H1 (cell line): Measurements from ENCODE around the gene PAX3. TPM values are rescaled to one million over a fixed set of nuclear protein-coding genes. Genes with fewer than 3 reads are reported as not detected.

Experiments used
- CTCF ChIA-PET: fragments of 300-600 bp; sonication (Branson Sonifier 250); formaldehyde crosslinking; loops from one replicate; lab custom pipeline; 2021; ENCODE audit not compliant: partially characterized antibody; lab: Charles Lee
- POLR2A ChIA-PET: fragments of 300-600 bp; sonication (Branson Sonifier 250); formaldehyde crosslinking; loops from one replicate; lab custom pipeline; 2021; ENCODE audit warnings: inconsistent platforms; ENCODE audit not compliant: partially characterized antibody; lab: Charles Lee
- DNase-seq, 2 experiments: peaks; one replicate each; pipeline versions ENCODE4 v3.0.0 to v3.0.0-alpha.2; 2010 to 2022; ENCODE audit warnings: low spot score in 2 of 2, low read depth in 1 of 2, mixed read lengths in 1 of 2
- FAIRE-seq: peaks from 2 replicates; lab custom pipeline; 2011; peaks lifted over from hg19 to GRCh38; lab: Jason Lieb, UNC
- H2AFZ ChIP-seq: 2 replicates; pipeline ENCODE4 v1.8.1; 2012; ENCODE audit warnings: low read length, inconsistent platforms
- H2AK5ac ChIP-seq: 2 replicates; pipeline ENCODE4 v1.6.1; 2013; ENCODE audit warnings: low read depth, low read length
- H2BK120ac ChIP-seq: replicated peaks from 2 replicates; pipeline ENCODE3; 2013; ENCODE audit warnings: low read depth, low read length, inconsistent platforms
- H2BK12ac ChIP-seq: 2 replicates; pipeline ENCODE4 v1.6.1; 2013; ENCODE audit warnings: low read depth, low read length
- H2BK15ac ChIP-seq: 2 replicates; pipeline ENCODE4 v1.6.1; 2013; ENCODE audit warnings: low read length
- H2BK20ac ChIP-seq: 2 replicates; pipeline ENCODE4 v1.6.1; 2013; ENCODE audit warnings: low read length
- H2BK5ac ChIP-seq: 2 replicates; pipeline ENCODE4 v1.6.1; 2013; ENCODE audit warnings: low read depth, low read length
- H3K14ac ChIP-seq: 2 replicates; pipeline ENCODE4 v1.6.1; 2013; ENCODE audit warnings: inconsistent platforms; ENCODE audit not compliant: insufficient read length
- H3K18ac ChIP-seq: 2 replicates; pipeline ENCODE4 v1.6.1; 2013; ENCODE audit warnings: low read length; ENCODE audit errors: extremely low read depth
- H3K23ac ChIP-seq: 2 replicates; pipeline ENCODE4 v1.6.1; 2013; ENCODE audit warnings: inconsistent platforms; ENCODE audit not compliant: insufficient read length
- H3K23me2 ChIP-seq: 2 replicates; pipeline ENCODE4 v1.6.1; 2013; ENCODE audit warnings: low read depth, low read length
- H3K27ac ChIP-seq: 2 replicates; pipeline ENCODE4 v1.6.1; 2011; ENCODE audit warnings: low read depth, low read length, inconsistent platforms
- H3K27me3 ChIP-seq, 4 experiments: replicated peaks in 1 of 4; 1 replicate in 1 of 4; 2 replicates in 3 of 4; pipeline versions ENCODE4 v1.6.1 to v1.8.1; 2011 to 2013; ENCODE audit warnings: low read length in 3 of 4, mild to moderate bottlenecking in 3 of 4, inconsistent platforms in 2 of 4, mixed read lengths in 2 of 4, moderate library complexity in 1 of 4; ENCODE audit not compliant: control insufficient read depth in 3 of 4, insufficient read depth in 3 of 4; ENCODE audit errors: extremely low read depth in 1 of 4
- H3K36me3 ChIP-seq, 4 experiments: 2 replicates each; pipeline versions ENCODE4 v1.6.1 to v1.8.1; 2011 to 2013; ENCODE audit warnings: mild to moderate bottlenecking in 4 of 4, low read length in 3 of 4, moderate library complexity in 2 of 4, control low read depth in 1 of 4, inconsistent platforms in 1 of 4; ENCODE audit not compliant: insufficient read depth in 4 of 4, control insufficient read depth in 2 of 4
- H3K4ac ChIP-seq: replicated peaks from 2 replicates; pipeline ENCODE3; 2013; ENCODE audit warnings: low read length, low read depth, mixed read lengths, inconsistent platforms; ENCODE audit not compliant: insufficient read length
- H3K4me1 ChIP-seq, 4 experiments: replicated peaks in 1 of 4; 1 replicate in 1 of 4; 2 replicates in 3 of 4; pipeline versions ENCODE4 v1.6.1 to v1.8.1; 2011 to 2013; ENCODE audit warnings: low read length in 3 of 4, inconsistent platforms in 2 of 4, mixed read lengths in 1 of 4; ENCODE audit not compliant: insufficient read depth in 4 of 4, control insufficient read depth in 3 of 4
- H3K4me2 ChIP-seq, 2 experiments: 2 replicates each; pipeline versions ENCODE4 v1.6.1 to v1.8.1; 2011 to 2013; ENCODE audit warnings: low read depth in 2 of 2, low read length in 2 of 2, control low read depth in 1 of 2, inconsistent platforms in 1 of 2, mild to moderate bottlenecking in 1 of 2; ENCODE audit not compliant: insufficient read depth in 1 of 2
- H3K4me3 ChIP-seq, 4 experiments: fragments of 200-600, 300-600 bp in 1 of 4; sonication (generic), shearing (Covaris generic), sonication (Bioruptor Twin) in 1 of 4; 2 replicates each; pipeline versions ENCODE4 v1.5.1 to v1.8.1; 2011 to 2016; ENCODE audit warnings: low read length in 4 of 4, low read depth in 3 of 4, control low read depth in 2 of 4, inconsistent platforms in 2 of 4, mild to moderate bottlenecking in 2 of 4, mixed read lengths in 1 of 4, moderate library complexity in 1 of 4; ENCODE audit not compliant: insufficient read depth in 2 of 4; ENCODE audit errors: extremely low read depth in 1 of 4
- H3K56ac ChIP-seq: replicated peaks from 2 replicates; pipeline ENCODE3; 2013; ENCODE audit warnings: low read depth, mild to moderate bottlenecking, mixed read lengths, low read length, inconsistent platforms; ENCODE audit not compliant: insufficient read length
- H3K79me1 ChIP-seq: 2 replicates; pipeline ENCODE4 v1.6.1; 2013; ENCODE audit warnings: low read depth, low read length, control low read depth
- H3K79me2 ChIP-seq, 2 experiments: 2 replicates each; pipeline versions ENCODE4 v1.6.1 to v1.8.1; 2012 to 2013; ENCODE audit warnings: low read length in 2 of 2, mild to moderate bottlenecking in 2 of 2, inconsistent platforms in 1 of 2; ENCODE audit not compliant: insufficient read depth in 2 of 2, control insufficient read depth in 1 of 2
- H3K9ac ChIP-seq, 4 experiments: replicated peaks in 1 of 4; 1 replicate in 1 of 4; 2 replicates in 3 of 4; pipeline versions ENCODE4 v1.6.1 to v1.8.1; 2011 to 2013; ENCODE audit warnings: low read depth in 3 of 4, low read length in 3 of 4, control low read depth in 2 of 4, mild to moderate bottlenecking in 2 of 4, moderate library complexity in 2 of 4, inconsistent platforms in 1 of 4; ENCODE audit errors: extremely low read depth in 1 of 4
- H3K9me3 ChIP-seq, 2 experiments: 2 replicates each; pipeline versions ENCODE4 v1.6.1 to v1.8.1; 2012 to 2013; ENCODE audit warnings: mild to moderate bottlenecking in 2 of 2, moderate library complexity in 2 of 2, control low read depth in 1 of 2, inconsistent platforms in 1 of 2, low read depth in 1 of 2, low read length in 1 of 2, mixed read lengths in 1 of 2; ENCODE audit not compliant: insufficient read depth in 2 of 2
- H4K20me1 ChIP-seq, 2 experiments: replicated peaks in 1 of 2; 2 replicates each; pipeline versions ENCODE3 to v1.8.1; 2011 to 2013; ENCODE audit warnings: inconsistent platforms in 2 of 2, low read length in 2 of 2, mild to moderate bottlenecking in 1 of 2; ENCODE audit not compliant: insufficient read depth in 2 of 2, control insufficient read depth in 1 of 2
- H4K5ac ChIP-seq: 2 replicates; pipeline ENCODE4 v1.6.1; 2013; ENCODE audit warnings: low read length, low read depth, mixed read lengths, inconsistent platforms; ENCODE audit not compliant: insufficient read length
- H4K8ac ChIP-seq: 2 replicates; pipeline ENCODE4 v1.8.0; 2013; ENCODE audit warnings: mild to moderate bottlenecking, moderate library complexity, low read length, inconsistent platforms; ENCODE audit not compliant: insufficient read depth; ENCODE audit errors: extremely low read depth
- H4K91ac ChIP-seq: replicated peaks from 2 replicates; pipeline ENCODE3; 2013; ENCODE audit warnings: low read length, mixed read lengths, inconsistent platforms; ENCODE audit not compliant: insufficient read length
- ASH2L ChIP-seq: fragments of 200-600, 300-600 bp; sonication (generic); IDR thresholded peaks from one replicate; pipeline ENCODE4 v1.7.1; 2017; ENCODE audit warnings: low read length
- EGR1 ChIP-seq: IDR thresholded peaks from 2 replicates; pipeline ENCODE4 v1.6.1; 2011; ENCODE audit warnings: low read depth, low read length, borderline replicate concordance
- FOSL1 ChIP-seq: IDR thresholded peaks from 2 replicates; pipeline ENCODE4 v1.6.1; 2011; ENCODE audit warnings: mild to moderate bottlenecking, low read depth, low read length, moderate library complexity; ENCODE audit not compliant: insufficient read depth
- KDM4A ChIP-seq: IDR thresholded peaks from one replicate; pipeline ENCODE4 v1.7.1; 2012; ENCODE audit warnings: low read depth, mild to moderate bottlenecking, moderate library complexity, low read length, inconsistent platforms; ENCODE audit not compliant: severe bottlenecking
- NRF1 ChIP-seq: IDR thresholded peaks from 2 replicates; pipeline ENCODE4 v1.6.1; 2011; ENCODE audit warnings: mild to moderate bottlenecking, low read depth, low read length, improper control_type of control experiment
- POU5F1 ChIP-seq: IDR thresholded peaks from 2 replicates; pipeline ENCODE4 v1.6.1; 2011; ENCODE audit warnings: low read depth, mild to moderate bottlenecking, low read length, moderate library complexity
- RNF2 ChIP-seq: fragments of 200-900, 300-1000 bp; sonication (generic); IDR thresholded peaks from 2 replicates; pipeline ENCODE4 v1.7.1; 2016; ENCODE audit warnings: borderline replicate concordance, low read depth, mild to moderate bottlenecking, antibody characterized with exemption, low read length; ENCODE audit not compliant: poor library complexity, severe bottlenecking; ENCODE audit errors: missing control alignments
- SAP30 ChIP-seq: fragments of 300-600 bp; sonication (generic); IDR thresholded peaks from 2 replicates; pipeline ENCODE4 v1.7.1; 2012; ENCODE audit warnings: low read length, moderate library complexity, mild to moderate bottlenecking, inconsistent platforms; ENCODE audit not compliant: insufficient read depth, insufficient replicate concordance
- SUZ12 ChIP-seq: fragments of 200-600 bp; sonication (generic); IDR thresholded peaks from 2 replicates; pipeline ENCODE4 v1.6.1; 2012; ENCODE audit warnings: mild to moderate bottlenecking, inconsistent platforms, low read length, moderate library complexity, mixed read lengths
- YY1 ChIP-seq: IDR thresholded peaks from 2 replicates; pipeline ENCODE4 v1.6.1; 2011; ENCODE audit warnings: low read depth, mild to moderate bottlenecking, low read length
- WGBS, 2 experiments: shearing (Covaris generic) in 1 of 2; methylation state at CpG; one replicate each; pipeline versions ENCODE4 v1.1.6 to v1.1.7; 2013 to 2015; ENCODE audit warnings: low lambda C conversion rate in 2 of 2, mixed read lengths in 2 of 2, inconsistent platforms in 1 of 2, low coverage in 1 of 2, missing lambda C conversion rate in 1 of 2; ENCODE audit not compliant: insufficient replicate concordance in 2 of 2, insufficient coverage in 1 of 2, insufficient read length in 1 of 2; ENCODE audit errors: extremely low coverage in 1 of 2, missing lambda C conversion rate in 1 of 2; 5-methylcytosine and 5-hydroxymethylcytosine counted together
- polyA plus RNA-seq, 7 experiments: library from polyadenylated mRNA; depleted of rRNA in 3 of 7; stranded (reverse) in 5 of 7; unstranded in 2 of 7; fragments of >200 nt in 5 of 7; fragments of 200-250 nt in 2 of 7; gene quantifications; 1 replicate in 5 of 7; 2 replicates in 1 of 7; 4 replicates in 1 of 7; pipeline versions ENCODE4 v1.2.1 to v1.2.3, GENCODE V29; 2011 to 2013; ENCODE audit warnings: missing spikeins in 2 of 7, mixed read lengths in 2 of 7
- total RNA-seq: library from RNA; stranded (reverse); fragmentation: NEBNext Ultra II Directional; extraction: Animal tissue kit (Norgen Biotek cat#: 25700); gene quantifications from 2 replicates; pipeline ENCODE4 v1.2.1, GENCODE V29; 2021

PAX3 gene
- total and polyA plus RNA-seq, 2 of the 8 experiments (the other 6 are each of a cell fraction or from before 2014, with no cell fraction given): 0.33 TPM; not detected in 1

DNA sequence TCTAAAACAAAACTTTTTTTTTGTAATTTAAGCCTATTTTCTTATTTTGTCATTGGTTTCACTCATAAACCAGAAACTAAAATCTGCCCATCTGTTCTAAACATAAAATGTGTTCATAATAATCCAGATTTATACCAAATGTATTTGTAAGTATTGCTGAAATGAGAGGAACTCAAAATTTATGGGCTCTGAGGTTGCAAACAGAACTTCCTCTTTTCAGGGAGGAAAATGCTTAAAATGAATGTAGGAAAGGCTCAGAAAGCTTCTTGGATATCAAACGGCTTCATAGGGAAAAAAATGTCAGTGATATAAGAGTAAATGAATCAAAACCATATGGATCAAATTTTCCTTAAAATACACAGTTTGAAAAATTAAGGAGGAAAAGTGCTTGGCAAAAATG is 83.9 kb downstream of the PAX3 start:
- no peaks in the 10 kb centered on the region for H3K9me3 ChIP-seq
- H2BK12ac ChIP-seq: no peak overlapping the region
- no peaks in the 10 kb centered on the region for H3K79me1 ChIP-seq
- WGBS, 2 experiments: 82% methylated on average over 1 of the region's 1 CpG; no CpG with 5 or more reads in 1 of the 2 experiments
- no peak overlapping the region for H4K8ac ChIP-seq
- no peak overlapping the region for H3K27ac ChIP-seq
- H4K5ac ChIP-seq: no peak overlapping the region
- POLR2A ChIA-PET: no interaction called here
- H3K9ac ChIP-seq: no peak overlapping the region
- no peak overlapping the region for H2BK15ac ChIP-seq
- no peak overlapping the region for H3K14ac ChIP-seq
- CTCF ChIA-PET: no interaction called here
- H3K27me3 ChIP-seq: no peaks in the 10 kb centered on the region
- no peak overlapping the region for H4K91ac ChIP-seq
- H3K4me3 ChIP-seq: no peak overlapping the region
- H3K36me3 ChIP-seq: no peaks in the 10 kb centered on the region
- H3K56ac ChIP-seq: no peak overlapping the region
- no peak overlapping the region for H3K23ac ChIP-seq
- DNase-seq (no peak), FAIRE-seq (no peak)
- no peaks in the 10 kb centered on the region for H3K4me1 ChIP-seq
- no peak overlapping the region for H2BK5ac ChIP-seq
- TF ChIP-seq YY1 (no peak), SUZ12 (no peak), FOSL1 (no peak), SAP30 (no peak), ASH2L (no peak), EGR1 (no peak), KDM4A (no peak), NRF1 (no peak), RNF2 (no peak), POU5F1 (no peak)
- H3K18ac ChIP-seq: no peak overlapping the region
- no peaks in the 10 kb centered on the region for H3K79me2 ChIP-seq
- no peak overlapping the region for H2AFZ ChIP-seq
- H3K23me2 ChIP-seq: no peaks in the 10 kb centered on the region
- H3K4me2 ChIP-seq: no peak overlapping the region
- H2AK5ac ChIP-seq: no peak overlapping the region
- no peak overlapping the region for H2BK20ac ChIP-seq
- no peak overlapping the region for H2BK120ac ChIP-seq
- no peak overlapping the region for H3K4ac ChIP-seq
- no peaks in the 10 kb centered on the region for H4K20me1 ChIP-seq
